CD4-positive, CD25-positive, alpha-beta regulatory T cell (primary cell): ENCODE measurements around the gene TREML1. TPM values are rescaled to one million over a fixed set of nuclear protein-coding genes. Genes with fewer than 3 reads are reported as not detected.

ENCODE experiments used
- ATAC-seq, 2 donors: fragments of 150-1000 bp; cut with Tn5 transposase; one replicate each; pipeline ENCODE4 v1.10.0; 2021; ENCODE audit warnings: low read depth in 2 of 2, moderate number of reproducible peaks in 2 of 2, moderate library complexity in 1 of 2
- DNase-seq, 3 donors: peaks; one replicate each; pipeline versions ENCODE4 v3.0.0 to v3.0.0-alpha.2; 2012 to 2022; ENCODE audit warnings: mixed read lengths in 1 of 3
- H3K27ac ChIP-seq: one replicate; pipeline ENCODE4 v1.7.0; 2013; ENCODE audit warnings: mild to moderate bottlenecking, low read length; ENCODE audit not compliant: insufficient read depth, poor library complexity, severe bottlenecking
- H3K27me3 ChIP-seq: one replicate; pipeline ENCODE4 v1.7.0; 2013; ENCODE audit warnings: low read length; ENCODE audit not compliant: control insufficient read depth, insufficient read depth
- H3K36me3 ChIP-seq: one replicate; pipeline ENCODE4 v1.7.0; 2013; ENCODE audit warnings: mild to moderate bottlenecking, low read length, moderate library complexity; ENCODE audit not compliant: control insufficient read depth, insufficient read depth
- H3K4me1 ChIP-seq: 2 replicates; pipeline ENCODE4 v1.7.0; 2013; ENCODE audit warnings: mild to moderate bottlenecking, low read length; ENCODE audit not compliant: insufficient read depth, control insufficient read depth, poor library complexity, severe bottlenecking
- H3K4me3 ChIP-seq: one replicate; pipeline ENCODE4 v1.7.0; 2013; ENCODE audit warnings: low read depth, mild to moderate bottlenecking, low read length, moderate library complexity
- H3K9me3 ChIP-seq, 2 experiments: 1 replicate in 1 of 2; 2 replicates in 1 of 2; pipeline ENCODE4 v1.7.0; 2013; ENCODE audit warnings: low read length in 2 of 2, mild to moderate bottlenecking in 1 of 2, moderate library complexity in 1 of 2; ENCODE audit not compliant: control insufficient read depth in 2 of 2
- H3K27ac Mint-ChIP-seq, 3 donors: one replicate each; pipeline ENCODE4 v1.8.0; 2020 to 2022; ENCODE audit warnings: mild to moderate bottlenecking in 3 of 3, mixed read lengths in 3 of 3, moderate library complexity in 2 of 3
- H3K27me3 Mint-ChIP-seq: one replicate; pipeline ENCODE4 v1.8.0; 2022; ENCODE audit warnings: mild to moderate bottlenecking, mixed read lengths
- H3K36me3 Mint-ChIP-seq: one replicate; pipeline ENCODE4 v1.8.0; 2020; ENCODE audit warnings: mixed read lengths
- H3K4me1 Mint-ChIP-seq, 4 donors: one replicate each; pipeline ENCODE4 v1.8.0; 2020 to 2022; ENCODE audit warnings: mixed read lengths in 4 of 4, mild to moderate bottlenecking in 1 of 4
- H3K4me3 Mint-ChIP-seq, 4 donors: one replicate each; pipeline ENCODE4 v1.8.0; 2020 to 2022; ENCODE audit warnings: mild to moderate bottlenecking in 4 of 4, mixed read lengths in 4 of 4, moderate library complexity in 3 of 4
- H3K9me3 Mint-ChIP-seq, 7 donors: one replicate each; pipeline ENCODE4 v1.8.0; 2020 to 2022; ENCODE audit warnings: mixed read lengths in 7 of 7, mild to moderate bottlenecking in 3 of 7, moderate library complexity in 2 of 7
- polyA plus RNA-seq, 4 donors: library from polyadenylated mRNA; unstranded; fragments of 300-500 nt; fragmentation: Illumina TruSeq; gene quantifications; one replicate each; pipeline ENCODE4 v1.2.3, GENCODE V29; 2021
- total RNA-seq: library from RNA; stranded (reverse); gene quantifications from one replicate; pipeline ENCODE4 v1.2.3, GENCODE V29; 2022

Gene TREML1
- total and polyA plus RNA-seq, 5 donors from 2014 or later = 4.8 TPM; not detected in 4

DNA sequence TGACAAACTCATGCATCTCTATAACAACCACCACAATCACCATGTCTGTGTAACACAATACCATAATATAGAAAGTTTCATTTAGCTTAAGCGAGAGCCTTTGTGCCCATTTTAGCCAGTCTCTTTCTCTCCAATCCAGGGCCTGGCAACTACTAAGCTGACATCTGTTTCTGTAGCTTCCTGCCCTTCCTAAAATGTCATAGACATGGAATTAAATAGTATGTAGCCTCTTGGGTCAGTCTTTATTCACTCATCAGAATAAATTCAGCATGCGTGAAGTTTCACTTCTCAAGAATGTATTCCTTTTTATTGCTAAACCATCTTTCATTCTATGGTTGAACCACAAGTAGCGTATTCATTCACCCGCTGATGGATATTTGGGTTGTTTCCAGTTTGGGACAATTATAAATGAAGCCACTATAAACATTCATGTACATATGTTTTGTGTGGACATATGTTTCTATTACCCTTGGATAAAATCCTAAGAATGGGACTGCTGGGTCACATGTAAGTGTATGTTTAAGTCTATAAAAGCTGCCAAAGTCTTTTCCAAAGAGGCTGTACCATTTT lies 10.5 kb upstream of the TREML1 start:
- Histone ChIP-seq H3K4me1 (no peaks in the 10 kb centered on the region), H3K4me3 (no peak overlapping the region), H3K9me3 (no peaks in the 10 kb centered on the region), H3K36me3 (no peaks in the 10 kb centered on the region), H3K27me3 (no peaks in the 10 kb centered on the region), H3K27ac (no peak overlapping the region)
- DNase-seq (no peak), ATAC-seq (no peak)
- Mint-ChIP-seq H3K36me3 (no peaks in the 10 kb centered on the region), H3K4me3 (no peak overlapping the region), H3K27me3 (peaks cover 5% of the 10 kb centered on the region), H3K4me1 (peaks cover 0 to 2% (median 0%) of the 10 kb centered on the region in 4 donors), H3K27ac (no peak overlapping the region), H3K9me3 (peaks cover 0 to 1% (median 0%) of the 10 kb centered on the region in 7 donors)

GRCh38 chr6:41163419-41163717 lies 9.2 kb upstream of the TREML1 start:
- Histone ChIP-seq H3K4me1 (no peaks in the 10 kb centered on the region), H3K27ac (no peak overlapping the region), H3K36me3 (no peaks in the 10 kb centered on the region)

DNA sequence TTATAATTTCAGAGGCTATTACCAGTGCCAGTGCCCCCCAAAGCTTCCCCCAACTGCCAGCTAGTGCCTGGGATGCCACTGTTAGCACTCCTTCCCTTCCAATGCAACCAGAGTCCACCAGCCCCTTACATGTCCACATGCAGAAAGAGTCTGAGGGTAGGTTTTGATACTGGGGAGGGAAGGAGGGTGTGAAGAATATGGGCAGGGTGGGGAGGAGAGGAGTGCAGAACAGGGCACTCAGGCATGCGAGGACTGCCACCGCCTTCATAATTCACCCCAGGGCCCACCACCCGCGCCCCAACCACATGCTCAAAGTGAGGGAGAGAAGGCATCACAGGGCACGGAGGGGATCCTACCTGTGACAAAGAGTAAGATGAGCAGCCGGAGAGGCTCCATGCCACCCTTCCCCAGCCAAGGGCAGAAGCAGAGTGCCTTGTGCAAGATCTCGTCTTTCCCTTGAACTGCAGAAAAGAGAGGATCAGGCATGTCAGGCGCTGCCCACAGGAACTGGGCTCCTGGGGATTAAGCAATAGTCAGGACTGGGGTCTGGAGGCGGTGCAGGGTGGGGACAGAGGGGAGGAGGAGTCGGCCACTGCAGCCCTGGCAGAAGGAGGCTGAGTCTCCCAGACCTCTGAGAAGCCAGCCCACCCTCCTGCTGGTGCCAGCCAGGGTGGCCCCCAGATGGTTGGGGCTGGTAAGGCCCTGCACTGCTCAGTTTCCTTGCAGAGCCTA lies 8.7 kb upstream of the TREML1 start, which contains the start of gene TREM2:
Gene TREM2, minus strand, starts transcription at position 430 of the 732 bp plus-strand sequence. Its CDS starts 34 bp downstream, at position 396.
- H3K27ac Mint-ChIP-seq = no peak within 1 kb of the TSS
- DNase-seq (no peak), ATAC-seq (no peak)

More at GRCh38 chr6:41163419-41163717, 9.2 kb upstream of the TREML1 start:
- Histone ChIP-seq H3K27me3 (no peaks in the 10 kb centered on the region), H3K4me3 (no peak overlapping the region), H3K9me3 (no peaks in the 10 kb centered on the region)
- Mint-ChIP-seq H3K27me3 (no peaks in the 10 kb centered on the region), H3K4me1 (peaks cover 0 to 2% (median 0%) of the 10 kb centered on the region in 4 donors), H3K4me3 (no peak overlapping the region), H3K36me3 (no peaks in the 10 kb centered on the region), H3K9me3 (peaks cover 0 to 1% (median 0%) of the 10 kb centered on the region in 7 donors), H3K27ac (no peak overlapping the region)
- ATAC-seq (no peak), DNase-seq (no peak)

GRCh38 chr6:41161851-41162552 lies 7.9 kb upstream of the TREML1 start:
- H3K27ac ChIP-seq = no peak overlapping the region
- peaks cover 0 to 2% (median 0%) of the 10 kb centered on the region in 4 donors for H3K4me1 Mint-ChIP-seq
- no peaks in the 10 kb centered on the region for H3K36me3 ChIP-seq
- no peak overlapping the region for H3K4me3 Mint-ChIP-seq
- DNase-seq = no peak
- H3K9me3 ChIP-seq = no peaks in the 10 kb centered on the region
- H3K9me3 Mint-ChIP-seq = peaks cover 0 to under 1% (median 0%) of the 10 kb centered on the region in 7 donors
- no peaks in the 10 kb centered on the region for H3K27me3 Mint-ChIP-seq
- no peak overlapping the region for H3K27ac Mint-ChIP-seq
- H3K27me3 ChIP-seq = no peaks in the 10 kb centered on the region
- ATAC-seq = no peak
- H3K36me3 Mint-ChIP-seq = no peaks in the 10 kb centered on the region
- no peaks in the 10 kb centered on the region for H3K4me1 ChIP-seq
- H3K4me3 ChIP-seq = no peak overlapping the region

More for the DNA sequence above, 8.7 kb upstream of the TREML1 start, which contains the start of gene TREM2:
- peaks cover 0 to 2% (median 0%) of the 10 kb centered on the region in 4 donors for H3K4me1 Mint-ChIP-seq
- Histone ChIP-seq H3K4me3 (no peak within 1 kb of the TSS), H3K36me3 (no peaks in the 10 kb centered on the region), H3K4me1 (no peaks in the 10 kb centered on the region), H3K27me3 (no peaks in the 10 kb centered on the region), H3K27ac (no peak within 1 kb of the TSS), H3K9me3 (no peaks in the 10 kb centered on the region)
- H3K9me3 Mint-ChIP-seq = peaks cover 0 to 1% (median 0%) of the 10 kb centered on the region in 7 donors
- H3K27me3 Mint-ChIP-seq = no peaks in the 10 kb centered on the region
- no peak within 1 kb of the TSS for H3K4me3 Mint-ChIP-seq
- no peaks in the 10 kb centered on the region for H3K36me3 Mint-ChIP-seq

GRCh38 chr6:41161380-41161779 lies 7.2 kb upstream of the TREML1 start:
- H3K4me3 ChIP-seq = no peak overlapping the region
- ATAC-seq = no peak
- H3K4me3 Mint-ChIP-seq = no peak overlapping the region
- peaks cover 0 to 2% (median 0%) of the 10 kb centered on the region in 4 donors for H3K4me1 Mint-ChIP-seq
- H3K27ac ChIP-seq = no peak overlapping the region
- H3K9me3 ChIP-seq = no peaks in the 10 kb centered on the region
- no peaks in the 10 kb centered on the region for H3K36me3 ChIP-seq
- no peaks in the 10 kb centered on the region for H3K36me3 Mint-ChIP-seq
- no peaks in the 10 kb centered on the region for H3K27me3 ChIP-seq
- DNase-seq = no peak
- H3K27ac Mint-ChIP-seq = no peak overlapping the region
- H3K9me3 Mint-ChIP-seq = peaks cover 0 to 2% (median 0%) of the 10 kb centered on the region in 7 donors
- no peaks in the 10 kb centered on the region for H3K4me1 ChIP-seq
- peaks cover 2% of the 10 kb centered on the region for H3K27me3 Mint-ChIP-seq

GRCh38 chr6:41160933-41161332 lies 6.8 kb upstream of the TREML1 start:
- Mint-ChIP-seq H3K9me3 (peaks cover 0 to 2% (median 0%) of the 10 kb centered on the region in 7 donors), H3K27ac (no peak overlapping the region), H3K36me3 (no peaks in the 10 kb centered on the region), H3K4me3 (no peak overlapping the region), H3K27me3 (peaks cover 7% of the 10 kb centered on the region), H3K4me1 (peaks cover 0 to 2% (median 0%) of the 10 kb centered on the region in 4 donors)
- no peak for DNase-seq
- Histone ChIP-seq H3K4me1 (no peaks in the 10 kb centered on the region), H3K4me3 (no peak overlapping the region), H3K27me3 (no peaks in the 10 kb centered on the region), H3K36me3 (no peaks in the 10 kb centered on the region), H3K27ac (no peak overlapping the region), H3K9me3 (no peaks in the 10 kb centered on the region)
- ATAC-seq = no peak

- ATAC-seq (no peak), DNase-seq (no peak)
- H3K4me3 Mint-ChIP-seq = no peak overlapping the region
- peaks cover 0 to 3% (median under 1%) of the 10 kb centered on the region in 4 donors for H3K4me1 Mint-ChIP-seq
- H3K27ac ChIP-seq = no peak overlapping the region
- H3K9me3 Mint-ChIP-seq = peaks cover 0 to 2% (median 0%) of the 10 kb centered on the region in 7 donors
- peaks cover 11% of the 10 kb centered on the region for H3K27me3 Mint-ChIP-seq
- no peaks in the 10 kb centered on the region for H3K36me3 Mint-ChIP-seq
- H3K4me1 ChIP-seq = no peaks in the 10 kb centered on the region
- no peaks in the 10 kb centered on the region for H3K9me3 ChIP-seq
- H3K4me3 ChIP-seq = no peak overlapping the region
- no peaks in the 10 kb centered on the region for H3K36me3 ChIP-seq
- no peak overlapping the region for H3K27ac Mint-ChIP-seq
- H3K27me3 ChIP-seq = no peaks in the 10 kb centered on the region
Measured at GRCh38 chr6:41159415-41160082, 5.4 kb upstream of the TREML1 start.
